ENCODE results near the gene CAV1.

The CAV1 gene

DNA sequence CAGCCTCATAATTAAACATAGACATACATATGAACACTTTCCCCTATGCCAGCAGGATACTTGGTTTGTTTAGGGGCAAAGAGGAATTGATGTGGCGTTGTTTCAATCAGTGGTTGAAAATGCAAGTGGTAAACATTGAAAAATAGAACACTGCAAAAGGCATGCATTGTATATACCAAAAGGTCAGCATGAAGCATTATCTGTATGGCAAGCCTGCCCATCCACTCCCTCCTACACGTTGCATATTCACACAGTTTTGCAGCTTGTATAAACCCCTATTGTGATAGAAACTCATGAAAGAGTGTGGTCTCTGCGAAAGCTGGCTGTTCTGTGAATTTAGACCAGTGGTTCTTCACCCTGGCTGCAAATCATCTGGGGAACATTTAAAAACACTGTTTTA is 17.1 kb downstream of the CAV1 start:
- TF ChIP-seq, protein P1, sequence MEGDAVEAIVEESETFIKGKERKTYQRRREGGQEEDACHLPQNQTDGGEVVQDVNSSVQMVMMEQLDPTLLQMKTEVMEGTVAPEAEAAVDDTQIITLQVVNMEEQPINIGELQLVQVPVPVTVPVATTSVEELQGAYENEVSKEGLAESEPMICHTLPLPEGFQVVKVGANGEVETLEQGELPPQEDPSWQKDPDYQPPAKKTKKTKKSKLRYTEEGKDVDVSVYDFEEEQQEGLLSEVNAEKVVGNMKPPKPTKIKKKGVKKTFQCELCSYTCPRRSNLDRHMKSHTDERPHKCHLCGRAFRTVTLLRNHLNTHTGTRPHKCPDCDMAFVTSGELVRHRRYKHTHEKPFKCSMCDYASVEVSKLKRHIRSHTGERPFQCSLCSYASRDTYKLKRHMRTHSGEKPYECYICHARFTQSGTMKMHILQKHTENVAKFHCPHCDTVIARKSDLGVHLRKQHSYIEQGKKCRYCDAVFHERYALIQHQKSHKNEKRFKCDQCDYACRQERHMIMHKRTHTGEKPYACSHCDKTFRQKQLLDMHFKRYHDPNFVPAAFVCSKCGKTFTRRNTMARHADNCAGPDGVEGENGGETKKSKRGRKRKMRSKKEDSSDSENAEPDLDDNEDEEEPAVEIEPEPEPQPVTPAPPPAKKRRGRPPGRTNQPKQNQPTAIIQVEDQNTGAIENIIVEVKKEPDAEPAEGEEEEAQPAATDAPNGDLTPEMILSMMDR (IDR thresholded peaks at IDR 0.05; ENCODE audit: insufficient read depth, missing control alignments) = no peak
- DNase-seq (ENCODE audit: insufficient read length, low spot score) = no peak
- no peak for FAIRE-seq

DNA sequence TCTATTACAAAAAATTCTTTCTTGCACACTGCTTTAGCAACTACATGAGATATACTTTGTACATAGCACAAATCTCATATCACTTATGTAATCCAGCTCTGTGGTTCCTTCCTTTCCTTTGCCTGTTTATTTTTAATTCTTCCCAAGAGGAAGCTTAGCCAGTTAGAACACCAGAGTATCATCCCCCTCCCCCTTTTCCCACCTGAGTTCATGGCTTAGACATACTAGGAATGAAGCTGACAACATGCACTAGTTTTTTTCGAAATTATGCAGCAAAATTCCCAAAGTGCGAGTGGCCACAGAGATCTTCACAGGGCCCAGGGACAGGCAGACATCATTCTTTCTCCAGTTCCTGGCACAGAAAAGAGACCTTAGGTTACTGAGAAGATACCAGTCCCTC is 17.8 kb downstream of the CAV1 start:
- no peak for DNase-seq (ENCODE audit: insufficient read length, low spot score)
- FAIRE-seq = no peak
- TF ChIP-seq, protein P1 (IDR thresholded peaks at IDR 0.05; ENCODE audit: insufficient read depth, missing control alignments) = no peak

- DNase-seq (ENCODE audit: insufficient read length, low spot score) (no peak), FAIRE-seq (no peak)
- TF ChIP-seq, protein P1 (IDR thresholded peaks at IDR 0.05; ENCODE audit: insufficient read depth, missing control alignments) = no peak
Measured at GRCh38 chr7:116543664-116544063, 18.8 kb downstream of the CAV1 start.

DNA sequence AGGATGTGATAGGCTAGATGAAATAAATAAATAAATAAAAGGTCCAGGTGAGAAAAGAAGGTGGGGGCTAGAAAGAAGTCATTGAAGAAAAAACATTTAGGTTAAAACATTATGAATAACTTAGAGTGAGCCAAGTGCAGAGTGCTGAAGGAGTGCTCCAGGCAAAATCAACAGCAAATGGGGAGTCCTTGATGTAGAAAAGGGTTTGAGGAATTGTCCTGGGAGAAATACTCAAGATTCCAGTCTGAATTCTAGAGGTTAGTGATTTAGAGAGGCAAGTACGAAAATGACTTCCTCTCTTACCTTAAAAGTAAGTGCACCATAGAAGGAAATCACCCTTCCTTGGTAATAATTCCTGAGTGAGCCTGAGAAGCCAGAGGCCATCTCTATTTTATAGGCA is 19.7 kb downstream of the CAV1 start:
- no peak for FAIRE-seq
- TF ChIP-seq, protein P1 (IDR thresholded peaks at IDR 0.05; ENCODE audit: insufficient read depth, missing control alignments) = no peak
- no peak for DNase-seq (ENCODE audit: insufficient read length, low spot score)

- DNase-seq (ENCODE audit: insufficient read length, low spot score) (no peak), FAIRE-seq (no peak)
- TF ChIP-seq, protein P1 (IDR thresholded peaks at IDR 0.05; ENCODE audit: insufficient read depth, missing control alignments) = no peak
Measured at GRCh38 chr7:116545411-116545993, 20.7 kb downstream of the CAV1 start.

DNA sequence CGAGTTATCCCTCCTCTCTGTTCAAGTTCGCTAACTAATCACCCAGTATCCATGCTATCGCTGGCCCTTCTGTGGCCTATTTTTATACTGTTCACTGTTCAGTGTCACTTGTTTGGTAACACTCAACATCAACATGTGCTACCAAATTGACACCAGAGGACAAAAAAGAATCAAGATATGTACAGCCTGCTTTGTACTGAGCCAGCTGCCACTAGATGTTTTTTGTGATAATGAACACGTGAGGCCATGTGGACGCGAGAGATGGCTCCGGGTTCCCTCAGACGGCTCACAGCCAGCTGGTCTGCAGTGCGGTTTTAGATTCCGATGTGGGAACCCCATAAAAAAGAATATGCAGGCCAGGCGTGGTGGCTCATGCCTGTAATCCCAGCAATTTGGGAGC is 21.2 kb downstream of the CAV1 start:
- FAIRE-seq (no peak), DNase-seq (ENCODE audit: insufficient read length, low spot score) (no peak)
- TF ChIP-seq, protein P1 (IDR thresholded peaks at IDR 0.05; ENCODE audit: insufficient read depth, missing control alignments) = no peak

GRCh38 chr7:116546916-116547315 is 22.1 kb downstream of the CAV1 start:
- FAIRE-seq = no peak
- TF ChIP-seq, protein P1 (IDR thresholded peaks at IDR 0.05; ENCODE audit: insufficient read depth, missing control alignments) = no peak
- no peak for DNase-seq (ENCODE audit: insufficient read length, low spot score)
